ENCODE data around the gene CCDC141. TPM values are rescaled to one million over a fixed set of nuclear protein-coding genes. Genes with fewer than 3 reads are reported as not detected.

Gene CCDC141
- polyA plus RNA-seq, 2 of the 4 experiments (the other 2 are of a cell fraction): not detected

DNA sequence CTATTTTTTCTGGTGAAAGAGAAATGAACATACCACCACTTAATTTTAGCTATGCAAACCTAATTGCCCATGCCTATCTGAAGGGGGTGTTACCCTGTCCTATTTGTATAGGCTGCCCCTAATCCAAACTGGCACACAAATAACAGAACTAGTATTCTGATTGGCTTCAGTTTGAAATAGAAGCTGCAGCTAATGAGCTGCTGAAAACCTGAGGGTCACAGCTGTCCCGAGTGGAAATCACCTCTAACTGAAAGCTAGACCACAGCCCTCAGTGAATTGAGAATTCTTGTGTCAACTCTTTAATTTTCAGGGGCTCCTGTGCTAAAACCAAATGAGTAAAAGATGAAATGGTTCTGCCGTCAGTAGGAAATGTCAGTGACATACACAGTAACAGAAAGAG is 28.7 kb downstream of the CCDC141 start:
- no peak overlapping the region for H3K4me2 ChIP-seq
- ChIA-PET POLR2A (no interaction called here), CTCF (no interaction called here)
- H3K4me1 ChIP-seq: no peaks in the 10 kb centered on the region
- TF ChIP-seq ESRRA (IDR thresholded peaks at IDR 0.05; ENCODE audit: borderline replicate concordance, low read length) (no peak), KDM5A (IDR thresholded peaks at IDR 0.05) (no peak), NR3C1 (IDR thresholded peaks at IDR 0.05) (no peak), HOXA7 (CRISPR knock-in tag; IDR thresholded peaks at IDR 0.05) (no peak)
- H3K9me3 ChIP-seq: no peaks in the 10 kb centered on the region
- 45% methylated on average over 2 of the region's 2 CpGs for WGBS (ENCODE audit: missing lambda C conversion rate)
- no peak overlapping the region for H3K4me3 ChIP-seq
- FAIRE-seq (no peak), DNase-seq (ENCODE audit: low read depth in 1 of 2, low spot score in 1 of 2) (no peak), ATAC-seq (no peak)
- no peak overlapping the region for H3K27ac ChIP-seq

DNA sequence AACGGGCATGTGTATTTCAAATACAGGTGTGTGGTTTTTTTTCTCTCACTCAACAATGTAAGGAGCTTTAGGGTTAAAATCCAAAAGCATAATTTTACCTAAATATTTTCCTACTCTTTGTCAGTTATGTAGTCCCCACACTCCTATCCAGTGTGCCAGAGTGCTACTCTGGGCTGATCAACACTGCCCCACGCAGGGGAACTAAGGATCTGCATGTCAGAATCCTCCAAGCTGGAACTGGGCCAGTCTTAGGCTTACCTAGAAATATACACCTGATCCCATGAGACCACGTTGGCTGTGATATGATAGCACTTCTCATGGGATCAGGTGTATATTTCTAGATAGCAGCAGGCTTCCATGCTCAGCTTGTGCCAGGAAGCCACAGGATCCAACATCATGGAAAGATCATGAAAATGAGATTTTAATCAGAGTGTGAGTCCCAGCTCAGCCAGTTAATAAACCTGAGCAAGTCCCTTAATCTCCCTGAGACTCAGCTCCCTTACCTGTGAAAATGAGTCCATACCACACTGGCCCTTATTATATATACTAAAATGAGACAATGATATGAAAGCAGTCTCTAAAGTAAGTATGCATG is 29.7 kb downstream of the CCDC141 start:
- POLR2A ChIA-PET: no interaction called here
- no peaks in the 10 kb centered on the region for H3K9me3 ChIP-seq
- DNase-seq (ENCODE audit: low read depth in 1 of 2, low spot score in 1 of 2): peak in 1 of 2 experiments; percentile 38
- no peak overlapping the region for H3K4me3 ChIP-seq
- no peak overlapping the region for H3K27ac ChIP-seq
- H3K4me2 ChIP-seq: no peak overlapping the region
- peak; percentile 47 to 83; a peak in 3 of 6 replicates for ATAC-seq
- H3K4me1 ChIP-seq: no peaks in the 10 kb centered on the region
- WGBS (ENCODE audit: missing lambda C conversion rate): 13% methylated on average over 3 of the region's 3 CpGs
- FAIRE-seq: no peak
- TF ChIP-seq, protein P1, sequence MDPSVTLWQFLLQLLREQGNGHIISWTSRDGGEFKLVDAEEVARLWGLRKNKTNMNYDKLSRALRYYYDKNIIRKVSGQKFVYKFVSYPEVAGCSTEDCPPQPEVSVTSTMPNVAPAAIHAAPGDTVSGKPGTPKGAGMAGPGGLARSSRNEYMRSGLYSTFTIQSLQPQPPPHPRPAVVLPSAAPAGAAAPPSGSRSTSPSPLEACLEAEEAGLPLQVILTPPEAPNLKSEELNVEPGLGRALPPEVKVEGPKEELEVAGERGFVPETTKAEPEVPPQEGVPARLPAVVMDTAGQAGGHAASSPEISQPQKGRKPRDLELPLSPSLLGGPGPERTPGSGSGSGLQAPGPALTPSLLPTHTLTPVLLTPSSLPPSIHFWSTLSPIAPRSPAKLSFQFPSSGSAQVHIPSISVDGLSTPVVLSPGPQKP (IDR thresholded peaks at IDR 0.05; ENCODE audit: low read depth, low read length): no peak
- TF ChIP-seq HDAC2 (IDR thresholded peaks at IDR 0.05): no peak
- TF ChIP-seq RAD21 (conservative IDR thresholded peaks at IDR 0.05 in 1 of 2, IDR thresholded peaks at IDR 0.05 in 1 of 2): peak in 1 of 2 experiments; percentile 23; a peak in 1 of 5 replicates
- no peak for TF ChIP-seq NFE2L2 (conservative IDR thresholded peaks at IDR 0.05; ENCODE audit: low read length)
- CTCF ChIA-PET: interaction anchor here (0.6 to 1.2 kb wide), 4 partner anchors 18 to 116 kb away, joined by 3 read pairs; no protein-coding TSS in a partner anchor

DNA sequence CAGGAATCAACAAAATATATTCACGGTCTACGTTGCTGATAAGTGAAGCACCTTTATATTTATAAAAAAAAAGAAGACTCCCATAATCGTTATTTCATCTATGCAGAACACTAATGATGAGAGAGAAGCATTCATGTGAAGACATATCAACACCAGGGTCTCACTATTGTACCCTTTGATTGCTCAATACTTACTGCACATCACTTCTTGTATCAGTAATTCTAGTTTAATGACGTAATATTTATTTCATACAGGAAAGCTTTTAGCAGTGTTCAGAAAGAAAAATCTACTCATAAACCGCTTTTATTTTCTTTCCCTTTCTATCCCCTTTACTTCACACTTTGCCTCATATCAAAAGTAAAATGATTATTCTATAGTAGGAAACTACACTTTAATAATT is 30.7 kb downstream of the CCDC141 start:
- no peak overlapping the region for H3K4me3 ChIP-seq
- no peak overlapping the region for H3K4me2 ChIP-seq
- ChIA-PET POLR2A (no interaction called here), CTCF (no interaction called here)
- 55% methylated on average over 5 of the region's 5 CpGs for WGBS (ENCODE audit: missing lambda C conversion rate)
- ATAC-seq (no peak), DNase-seq (ENCODE audit: low read depth in 1 of 2, low spot score in 1 of 2) (no peak), FAIRE-seq (no peak)
- no peaks in the 10 kb centered on the region for H3K4me1 ChIP-seq
- no peaks in the 10 kb centered on the region for H3K9me3 ChIP-seq
- TF ChIP-seq CBX2 (IDR thresholded peaks at IDR 0.05; ENCODE audit: borderline replicate concordance, low read depth) (no peak), SMC3 (IDR thresholded peaks at IDR 0.05) (no peak), HDAC2 (IDR thresholded peaks at IDR 0.05) (no peak), ZC3H11A (IDR thresholded peaks at IDR 0.05) (no peak), HEYL (CRISPR knock-in tag; IDR thresholded peaks at IDR 0.05) (no peak), RNF2 (IDR thresholded peaks at IDR 0.05; ENCODE audit: borderline replicate concordance, low read depth) (no peak), CBX8 (IDR thresholded peaks at IDR 0.05) (no peak), FOSB (CRISPR knock-in tag; IDR thresholded peaks at IDR 0.05) (no peak)
- TF ChIP-seq, protein P2, sequence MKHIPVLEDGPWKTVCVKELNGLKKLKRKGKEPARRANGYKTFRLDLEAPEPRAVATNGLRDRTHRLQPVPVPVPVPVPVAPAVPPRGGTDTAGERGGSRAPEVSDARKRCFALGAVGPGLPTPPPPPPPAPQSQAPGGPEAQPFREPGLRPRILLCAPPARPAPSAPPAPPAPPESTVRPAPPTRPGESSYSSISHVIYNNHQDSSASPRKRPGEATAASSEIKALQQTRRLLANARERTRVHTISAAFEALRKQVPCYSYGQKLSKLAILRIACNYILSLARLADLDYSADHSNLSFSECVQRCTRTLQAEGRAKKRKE (CRISPR knock-in tag; IDR thresholded peaks at IDR 0.05; ENCODE audit: low read depth): no peak
- TF ChIP-seq, protein P3, sequence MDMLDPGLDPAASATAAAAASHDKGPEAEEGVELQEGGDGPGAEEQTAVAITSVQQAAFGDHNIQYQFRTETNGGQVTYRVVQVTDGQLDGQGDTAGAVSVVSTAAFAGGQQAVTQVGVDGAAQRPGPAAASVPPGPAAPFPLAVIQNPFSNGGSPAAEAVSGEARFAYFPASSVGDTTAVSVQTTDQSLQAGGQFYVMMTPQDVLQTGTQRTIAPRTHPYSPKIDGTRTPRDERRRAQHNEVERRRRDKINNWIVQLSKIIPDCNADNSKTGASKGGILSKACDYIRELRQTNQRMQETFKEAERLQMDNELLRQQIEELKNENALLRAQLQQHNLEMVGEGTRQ (IDR thresholded peaks at IDR 0.05): no peak
- TF ChIP-seq, protein P4, sequence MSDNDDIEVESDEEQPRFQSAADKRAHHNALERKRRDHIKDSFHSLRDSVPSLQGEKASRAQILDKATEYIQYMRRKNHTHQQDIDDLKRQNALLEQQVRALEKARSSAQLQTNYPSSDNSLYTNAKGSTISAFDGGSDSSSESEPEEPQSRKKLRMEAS (IDR thresholded peaks at IDR 0.05): no peak
- no peak overlapping the region for H3K27ac ChIP-seq

Data from A549 (cell line).